B cell (primary cell): ENCODE data around the gene WDR18. TPM values are rescaled to one million over a fixed set of nuclear protein-coding genes. Genes with fewer than 3 reads are reported as not detected.

Source experiments
- ATAC-seq: fragments of 200-7000 bp; cut with Tn5 transposase; one replicate; pipeline ENCODE4 v1.10.0; 2021; ENCODE audit warnings: low read depth, mild to moderate bottlenecking, moderate number of reproducible peaks, moderate library complexity
- CTCF ChIA-PET: fragments of 350-600 bp; sonication (Branson Sonifier 250); formaldehyde crosslinking; loops from one replicate; lab custom pipeline; 2021; ENCODE audit warnings: antibody characterized with exemption, inconsistent platforms; lab: Charles Lee
- POLR2A ChIA-PET: fragments of 350-600 bp; sonication (Branson Sonifier 250); formaldehyde crosslinking; loops from one replicate; lab custom pipeline; 2021; ENCODE audit warnings: antibody characterized with exemption; lab: Charles Lee
- DNase-seq: peaks from one replicate; pipeline ENCODE4 v3.0.0; 2013
- H2AFZ ChIP-seq: 2 replicates; pipeline ENCODE4 v1.6.1; 2012; ENCODE audit warnings: mild to moderate bottlenecking, low read depth, low read length; ENCODE audit not compliant: insufficient read depth, poor library complexity, severe bottlenecking
- H3K27ac ChIP-seq, 2 donors: 1 replicate in 1 of 2; 2 replicates in 1 of 2; pipeline ENCODE4 v1.5.1; 2012 to 2013; ENCODE audit warnings: low read length in 2 of 2, mild to moderate bottlenecking in 2 of 2, moderate library complexity in 1 of 2
- H3K27me3 ChIP-seq, 4 experiments: fragments of 200-600 bp in 1 of 4; sonication (generic) in 1 of 4; replicated peaks in 1 of 4; 1 replicate in 2 of 4; 2 replicates in 2 of 4; pipeline versions ENCODE4 v1.6.1 to v1.7.0; 2013 to 2016; ENCODE audit warnings: low read length in 3 of 4, mild to moderate bottlenecking in 2 of 4, mixed read lengths in 1 of 4, moderate library complexity in 1 of 4; ENCODE audit not compliant: insufficient read depth in 4 of 4, control insufficient read depth in 3 of 4; ENCODE audit errors: control extremely low read depth in 1 of 4
- H3K36me3 ChIP-seq, 2 experiments: replicated peaks in 1 of 2; 1 replicate in 1 of 2; 2 replicates in 1 of 2; pipeline versions ENCODE4 v1.6.1 to v1.7.1; 2013; ENCODE audit warnings: low read length in 1 of 2; ENCODE audit not compliant: insufficient read depth in 2 of 2, control insufficient read depth in 1 of 2; ENCODE audit errors: control extremely low read depth in 1 of 2, extremely low read depth in 1 of 2
- H3K4me1 ChIP-seq, 2 donors: fragments of 200-600 bp in 1 of 2; sonication (generic) in 1 of 2; 1 replicate in 1 of 2; 2 replicates in 1 of 2; pipeline versions ENCODE4 v1.5.1 to v1.6.1; 2013 to 2017; ENCODE audit warnings: low read length in 2 of 2; ENCODE audit not compliant: control insufficient read depth in 2 of 2, insufficient read depth in 2 of 2
- H3K4me2 ChIP-seq: replicated peaks from 2 replicates; pipeline ENCODE3; 2012; ENCODE audit warnings: mild to moderate bottlenecking, low read depth, low read length; ENCODE audit not compliant: poor library complexity, severe bottlenecking
- H3K4me3 ChIP-seq, 5 experiments: fragments of 200-600 bp in 1 of 5; sonication (generic) in 1 of 5; 1 replicate in 3 of 5; 2 replicates in 2 of 5; pipeline versions ENCODE4 v1.5.1 to v1.7.0; 2011 to 2016; ENCODE audit warnings: low read length in 4 of 5, mild to moderate bottlenecking in 4 of 5, low read depth in 2 of 5, control low read depth in 1 of 5, moderate library complexity in 1 of 5; ENCODE audit not compliant: insufficient read depth in 1 of 5; ENCODE audit errors: control extremely low read depth in 1 of 5, extremely low read depth in 1 of 5
- H3K79me2 ChIP-seq: fragments of 200-600 bp; sonication (generic); one replicate; pipeline ENCODE4 v1.6.0; 2016; ENCODE audit warnings: low read length; ENCODE audit not compliant: control insufficient read depth, insufficient read depth
- H3K9ac ChIP-seq: fragments of 200-600 bp; sonication (generic); 2 replicates; pipeline ENCODE4 v1.6.1; 2017; ENCODE audit warnings: mild to moderate bottlenecking, low read length, moderate library complexity
- H3K9me3 ChIP-seq, 3 donors: one replicate each; pipeline versions ENCODE4 v1.6.1 to v1.7.1; 2013; ENCODE audit warnings: low read length in 2 of 3; ENCODE audit not compliant: control insufficient read depth in 2 of 3, insufficient read depth in 1 of 3; ENCODE audit errors: control extremely low read depth in 1 of 3
- H4K20me1 ChIP-seq: 2 replicates; pipeline ENCODE4 v1.6.0; 2012; ENCODE audit warnings: mild to moderate bottlenecking, low read length; ENCODE audit not compliant: insufficient read depth, control insufficient read depth, poor library complexity, severe bottlenecking
- H3K27ac Mint-ChIP-seq: one replicate; pipeline ENCODE4 v1.8.0; 2021; ENCODE audit warnings: mixed read lengths
- H3K27me3 Mint-ChIP-seq: one replicate; pipeline ENCODE4 v1.8.0; 2021; ENCODE audit warnings: mixed read lengths
- H3K4me1 Mint-ChIP-seq: one replicate; pipeline ENCODE4 v1.8.0; 2021; ENCODE audit warnings: mixed read lengths
- H3K4me3 Mint-ChIP-seq: one replicate; pipeline ENCODE4 v1.8.0; 2021; ENCODE audit warnings: mixed read lengths
- H3K9me3 Mint-ChIP-seq: one replicate; pipeline ENCODE4 v1.8.0; 2022; ENCODE audit warnings: mixed read lengths; ENCODE audit not compliant: insufficient read depth
- CTCF ChIP-seq: fragments of 200-600 bp; IDR thresholded peaks from one replicate; pipeline ENCODE4 v1.8.0; 2022; ENCODE audit warnings: antibody characterized with exemption, mild to moderate bottlenecking
- EZH2 ChIP-seq: IDR thresholded peaks from 2 replicates; pipeline ENCODE4 v1.6.1; 2012; ENCODE audit warnings: borderline replicate concordance, low read depth, mild to moderate bottlenecking, moderate library complexity, low read length; ENCODE audit not compliant: insufficient read depth, poor library complexity, severe bottlenecking
- WGBS: methylation state at CpG from one replicate; pipeline ENCODE4 v1.1.5; 2013; ENCODE audit warnings: missing lambda C conversion rate; ENCODE audit not compliant: insufficient coverage; 5-methylcytosine and 5-hydroxymethylcytosine counted together
- intact Hi-C: fragments of 100-400 bp; cut with micrococcal nuclease; formaldehyde crosslinking; loops from one replicate; pipeline ENCODE4 v1.10.0; 2022
- polyA plus RNA-seq: library from polyadenylated mRNA; depleted of rRNA; stranded (reverse); fragments of >200 nt; gene quantifications from 2 replicates; pipeline ENCODE4 v1.2.3, GENCODE V29; 2012
- total RNA-seq, 2 donors: library from RNA; stranded (reverse); fragments of 120-200 nt in 1 of 2; gene quantifications; 1 replicate in 1 of 2; 2 replicates in 1 of 2; pipeline versions ENCODE4 v1.2.3 to v1.2.4, GENCODE V29; 2013 to 2022

WDR18 gene
- total and polyA plus RNA-seq, 2 donors (not counting 1 experiment from before 2014, with no cell fraction given): 48.5 to 60.5 TPM

GRCh38 chr19:1009981-1010538, 25.9 kb downstream of the WDR18 start:
- 90% methylated on average over 28 of the region's 29 CpGs for WGBS
- no peak overlapping the region for H3K9ac ChIP-seq
- no peak overlapping the region for H3K4me2 ChIP-seq
- H3K79me2 ChIP-seq: peaks cover 29% of the 10 kb centered on the region
- peaks cover 0 to 34% of the 10 kb centered on the region in 2 experiments for H3K36me3 ChIP-seq
- H3K27ac ChIP-seq: no peak overlapping the region
- Mint-ChIP-seq H3K4me3 (no peak overlapping the region), H3K27me3 (no peaks in the 10 kb centered on the region), H3K9me3 (no peaks in the 10 kb centered on the region), H3K4me1 (peaks cover 5% of the 10 kb centered on the region), H3K27ac (no peak overlapping the region)
- ChIA-PET POLR2A (interaction anchor here (0.6 kb wide), 2 partner anchors 8 to 25 kb away, joined by 4 read pairs; no protein-coding TSS in a partner anchor), CTCF (interaction anchor here (0.9 kb wide), 1 partner anchor 48 kb away, joined by 3 read pairs; no protein-coding TSS in a partner anchor)
- ATAC-seq (no peak), DNase-seq (no peak)
- H2AFZ ChIP-seq: no peak overlapping the region
- H3K4me1 ChIP-seq: no peaks in the 10 kb centered on the region
- intact Hi-C loops: no loop called here
- TF ChIP-seq CTCF (no peak), EZH2 (no peak)
- no peak overlapping the region for H3K4me3 ChIP-seq
- no peaks in the 10 kb centered on the region for H3K9me3 ChIP-seq
- peaks cover 58% of the 10 kb centered on the region for H4K20me1 ChIP-seq
- H3K27me3 ChIP-seq: no peaks in the 10 kb centered on the region
